SK-N-SH (cell line): ENCODE measurements around the gene ERC1. TPM values are rescaled to one million over a fixed set of nuclear protein-coding genes. Genes with fewer than 3 reads are reported as not detected.

Source experiments
- CTCF ChIA-PET: fragments of 300-600, 350-600 bp; formaldehyde crosslinking; extraction: SDS; loops from one replicate; lab custom pipeline; 2021; lab: Yijun Ruan, JAX
- POLR2A ChIA-PET: fragments of 350-600 bp; sonication (Branson Sonifier 250); formaldehyde crosslinking; extraction: SDS; loops from one replicate; lab custom pipeline; 2020; ENCODE audit warnings: antibody characterized with exemption, inconsistent platforms; lab: Yijun Ruan, JAX
- DNase-seq: peaks from one replicate; pipeline ENCODE4 v3.0.0; 2012
- H2AFZ ChIP-seq: fragments of 200-600 bp; sonication (generic); 2 replicates; pipeline ENCODE4 v1.8.1; 2016; ENCODE audit warnings: antibody characterized with exemption, mild to moderate bottlenecking, low read depth
- H3F3A ChIP-seq: fragments of 200-600 bp; sonication (generic); replicated peaks from 2 replicates; pipeline ENCODE3; 2016; ENCODE audit warnings: antibody characterized with exemption, mild to moderate bottlenecking; ENCODE audit not compliant: insufficient read depth
- H3K27ac ChIP-seq, 2 experiments: fragments of 200-500 bp in 1 of 2; fragments of 200-600 bp in 1 of 2; sonication (Bioruptor generic) in 1 of 2; sonication (generic), shearing (Covaris generic) in 1 of 2; 2 replicates each; pipeline versions ENCODE4 v1.5.1 to v1.6.1; 2014 to 2016; ENCODE audit warnings: low read depth in 2 of 2, inconsistent platforms in 1 of 2, low read length in 1 of 2, mild to moderate bottlenecking in 1 of 2, mixed read lengths in 1 of 2
- H3K27me3 ChIP-seq: fragments of 200-600 bp; sonication (generic), shearing (Covaris generic); 2 replicates; pipeline ENCODE4 v1.6.1; 2016; ENCODE audit warnings: mixed run types; ENCODE audit not compliant: insufficient read depth
- H3K36me3 ChIP-seq, 2 experiments: fragments of 200-500 bp in 1 of 2; fragments of 200-600 bp in 1 of 2; sonication (Bioruptor generic) in 1 of 2; sonication (generic) in 1 of 2; replicated peaks in 1 of 2; 2 replicates each; pipeline versions ENCODE3 to v1.5.1; 2014 to 2016; ENCODE audit warnings: low read length in 1 of 2, mild to moderate bottlenecking in 1 of 2; ENCODE audit not compliant: insufficient read depth in 2 of 2, control insufficient read depth in 1 of 2
- H3K4me1 ChIP-seq, 2 experiments: fragments of 200-500 bp in 1 of 2; fragments of 200-600 bp in 1 of 2; sonication (Bioruptor generic) in 1 of 2; sonication (generic), shearing (Covaris generic) in 1 of 2; 2 replicates each; pipeline versions ENCODE4 v1.5.1 to v1.6.1; 2014 to 2016; ENCODE audit warnings: low read depth in 1 of 2, low read length in 1 of 2, mixed run types in 1 of 2; ENCODE audit not compliant: insufficient read depth in 2 of 2, control insufficient read depth in 1 of 2
- H3K4me2 ChIP-seq: fragments of 200-600 bp; sonication (generic), shearing (Covaris generic); 2 replicates; pipeline ENCODE4 v1.6.1; 2017; ENCODE audit warnings: mixed run types
- H3K4me3 ChIP-seq, 2 experiments: fragments of 200-500 bp in 1 of 2; fragments of 200-600 bp in 1 of 2; sonication (Bioruptor generic) in 1 of 2; sonication (generic), shearing (Covaris generic) in 1 of 2; 2 replicates each; pipeline versions ENCODE4 v1.5.1 to v1.8.1; 2014 to 2016; ENCODE audit warnings: low read depth in 2 of 2, inconsistent platforms in 1 of 2, low read length in 1 of 2, mild to moderate bottlenecking in 1 of 2, mixed read lengths in 1 of 2, moderate library complexity in 1 of 2
- H3K79me2 ChIP-seq: fragments of 200-600 bp; sonication (generic); 2 replicates; pipeline ENCODE4 v1.8.1; 2017; ENCODE audit warnings: mild to moderate bottlenecking; ENCODE audit not compliant: insufficient read depth
- H3K9ac ChIP-seq: fragments of 200-600 bp; sonication (generic); 2 replicates; pipeline ENCODE4 v1.6.1; 2017; ENCODE audit warnings: mixed run types
- H3K9me2 ChIP-seq: fragments of 200-600 bp; sonication (generic); 2 replicates; pipeline ENCODE4 v1.6.1; 2017; ENCODE audit warnings: mixed run types
- H3K9me3 ChIP-seq: fragments of 200-600 bp; sonication (generic); 2 replicates; pipeline ENCODE4 v1.6.1; 2017; ENCODE audit warnings: mixed run types, mild to moderate bottlenecking, moderate library complexity
- H4K20me1 ChIP-seq: fragments of 200-600 bp; sonication (generic); 2 replicates; pipeline ENCODE4 v1.6.1; 2017; ENCODE audit warnings: mild to moderate bottlenecking, mixed run types; ENCODE audit not compliant: insufficient read depth
- EP300 ChIP-seq, 2 experiments: IDR thresholded peaks; 2 replicates each; pipeline versions ENCODE4 v1.4.0 to v1.6.1; 2012; ENCODE audit warnings: borderline replicate concordance in 1 of 2, low read depth in 1 of 2, low read length in 1 of 2
- EZH2phosphoT487 ChIP-seq: fragments of 200-600 bp; sonication (generic); IDR thresholded peaks from 2 replicates; pipeline ENCODE4 v1.6.1; 2017; ENCODE audit warnings: low read depth, mixed run types, mild to moderate bottlenecking, antibody characterized with exemption, moderate library complexity, borderline replicate concordance
- FOSL2 ChIP-seq: IDR thresholded peaks from 2 replicates; pipeline ENCODE4 v1.4.0; 2012; ENCODE audit warnings: low read depth, mild to moderate bottlenecking, moderate library complexity, borderline replicate concordance
- FOXJ3 ChIP-seq: sonication (generic); formaldehyde crosslinking; IDR thresholded peaks from 2 replicates; pipeline ENCODE4 v1.5.1; 2020; ENCODE audit warnings: mild to moderate bottlenecking, missing genetic modification reagents
- FOXM1 ChIP-seq: IDR thresholded peaks from 2 replicates; pipeline ENCODE4 v1.4.0; 2012; ENCODE audit warnings: low read depth, mild to moderate bottlenecking
- GABPA ChIP-seq: IDR thresholded peaks from 2 replicates; pipeline ENCODE4 v1.4.0; 2012; ENCODE audit warnings: low read depth, mild to moderate bottlenecking
- MXI1 ChIP-seq: IDR thresholded peaks from 2 replicates; pipeline ENCODE4 v1.6.1; 2012; ENCODE audit warnings: mild to moderate bottlenecking, low read depth, low read length, improper control_type of control experiment
- NFIC ChIP-seq: IDR thresholded peaks from 2 replicates; pipeline ENCODE4 v1.4.0; 2012; ENCODE audit warnings: borderline replicate concordance
- NRF1 ChIP-seq: IDR thresholded peaks from 2 replicates; pipeline ENCODE4 v1.6.1; 2012; ENCODE audit warnings: low read depth, mild to moderate bottlenecking, low read length
- POLR2AphosphoS5 ChIP-seq: IDR thresholded peaks from 2 replicates; pipeline ENCODE4 v1.6.1; 2012; ENCODE audit warnings: low read depth, low read length
- RAD21 ChIP-seq: IDR thresholded peaks from 2 replicates; pipeline ENCODE4 v1.6.1; 2012; ENCODE audit warnings: mild to moderate bottlenecking, low read length
- RCOR1 ChIP-seq: fragments of 150-350 bp; IDR thresholded peaks from 2 replicates; pipeline ENCODE4 v1.6.1; 2017; ENCODE audit warnings: antibody characterized with exemption, low read length
- RFX5 ChIP-seq: IDR thresholded peaks from 2 replicates; pipeline ENCODE4 v1.6.1; 2012; ENCODE audit warnings: mild to moderate bottlenecking, improper control_type of control experiment, low read length
- RXRA ChIP-seq: IDR thresholded peaks from 2 replicates; pipeline ENCODE4 v1.4.0; 2012; ENCODE audit warnings: low read depth, mild to moderate bottlenecking, borderline replicate concordance
- TAF1 ChIP-seq: IDR thresholded peaks from 2 replicates; pipeline ENCODE4 v1.6.1; 2012; ENCODE audit warnings: low read depth, mild to moderate bottlenecking, low read length, moderate library complexity, borderline replicate concordance
- TCF12 ChIP-seq: IDR thresholded peaks from 2 replicates; pipeline ENCODE4 v1.4.0; 2012
- TEAD4 ChIP-seq: IDR thresholded peaks from 2 replicates; pipeline ENCODE4 v1.4.0; 2012; ENCODE audit warnings: mild to moderate bottlenecking, borderline replicate concordance; ENCODE audit not compliant: insufficient read depth
- WGBS: methylation state at CpG from one replicate; pipeline ENCODE4 v1.1.6; 2017; ENCODE audit warnings: low lambda C conversion rate; 5-methylcytosine and 5-hydroxymethylcytosine counted together
- polyA plus RNA-seq, 3 experiments: library from polyadenylated mRNA; depleted of rRNA; stranded (reverse); fragments of >200 nt; gene quantifications; 2 replicates each; pipeline ENCODE4 v1.2.3, GENCODE V29; 2012
- TF ChIP-seq, protein P1 (sequence below): IDR thresholded peaks from 2 replicates; pipeline ENCODE4 v1.4.0; 2012; ENCODE audit warnings: low read depth, borderline replicate concordance
- TF ChIP-seq, protein P2 (sequence below): IDR thresholded peaks from 2 replicates; pipeline ENCODE4 v1.4.0; 2012; ENCODE audit warnings: low read depth
- TF ChIP-seq, protein P3 (sequence below): IDR thresholded peaks from 2 replicates; pipeline ENCODE4; 2012
- TF ChIP-seq, protein P4 (sequence below): fragments of 150-350 bp; IDR thresholded peaks from 2 replicates; pipeline ENCODE4 v1.6.1; 2016; ENCODE audit warnings: mild to moderate bottlenecking, low read depth, low read length

The ERC1 gene
- polyA plus RNA-seq, 1 of the 3 experiments (the other 2 are of a cell fraction) = 7.5 TPM

DNA sequence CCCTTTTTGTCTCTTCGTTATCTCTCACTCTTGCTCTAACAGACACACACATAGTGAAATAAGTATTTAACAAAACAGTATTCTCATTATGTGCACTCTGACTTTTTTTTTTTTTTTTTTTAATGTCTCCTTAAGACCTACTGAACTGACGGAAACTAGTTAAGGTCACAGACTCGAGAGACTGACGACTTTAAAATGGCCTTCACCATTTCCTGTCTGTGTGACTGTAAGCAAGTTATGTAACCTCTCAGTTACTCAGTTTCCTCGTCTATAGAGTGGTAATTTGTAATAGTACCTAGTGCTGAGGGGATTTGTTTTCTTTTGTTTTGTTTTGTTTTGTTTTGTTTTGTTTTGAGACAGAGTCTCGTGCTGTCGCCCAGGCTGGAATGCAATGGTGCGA lies 318.6 kb downstream of the ERC1 start:
- no peak for DNase-seq
- Histone ChIP-seq H2AFZ (no peak overlapping the region), H4K20me1 (no peaks in the 10 kb centered on the region), H3K79me2 (no peaks in the 10 kb centered on the region)
- 89% methylated on average over 8 of the region's 8 CpGs for WGBS
- POLR2A ChIA-PET = no interaction called here
- no peak for TF ChIP-seq POLR2AphosphoS5
- TF ChIP-seq MXI1 = no peak
- no peak for TF ChIP-seq RCOR1
- TF ChIP-seq, protein P1, sequence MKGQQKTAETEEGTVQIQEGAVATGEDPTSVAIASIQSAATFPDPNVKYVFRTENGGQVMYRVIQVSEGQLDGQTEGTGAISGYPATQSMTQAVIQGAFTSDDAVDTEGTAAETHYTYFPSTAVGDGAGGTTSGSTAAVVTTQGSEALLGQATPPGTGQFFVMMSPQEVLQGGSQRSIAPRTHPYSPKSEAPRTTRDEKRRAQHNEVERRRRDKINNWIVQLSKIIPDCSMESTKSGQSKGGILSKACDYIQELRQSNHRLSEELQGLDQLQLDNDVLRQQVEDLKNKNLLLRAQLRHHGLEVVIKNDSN = no peak
- no peak for TF ChIP-seq TEAD4
- no peak for TF ChIP-seq RAD21
- no peak for TF ChIP-seq NRF1
- no peak for TF ChIP-seq TAF1
- no peak for TF ChIP-seq RXRA
- TF ChIP-seq, protein P2, sequence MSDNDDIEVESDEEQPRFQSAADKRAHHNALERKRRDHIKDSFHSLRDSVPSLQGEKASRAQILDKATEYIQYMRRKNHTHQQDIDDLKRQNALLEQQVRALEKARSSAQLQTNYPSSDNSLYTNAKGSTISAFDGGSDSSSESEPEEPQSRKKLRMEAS = no peak
- TF ChIP-seq EP300 (IDR thresholded peaks at IDR 0.05; ENCODE audit: borderline replicate concordance in 1 of 2, low read depth in 1 of 2, low read length in 1 of 2) = no peak
- no peak for TF ChIP-seq GABPA
- TF ChIP-seq, protein P3, sequence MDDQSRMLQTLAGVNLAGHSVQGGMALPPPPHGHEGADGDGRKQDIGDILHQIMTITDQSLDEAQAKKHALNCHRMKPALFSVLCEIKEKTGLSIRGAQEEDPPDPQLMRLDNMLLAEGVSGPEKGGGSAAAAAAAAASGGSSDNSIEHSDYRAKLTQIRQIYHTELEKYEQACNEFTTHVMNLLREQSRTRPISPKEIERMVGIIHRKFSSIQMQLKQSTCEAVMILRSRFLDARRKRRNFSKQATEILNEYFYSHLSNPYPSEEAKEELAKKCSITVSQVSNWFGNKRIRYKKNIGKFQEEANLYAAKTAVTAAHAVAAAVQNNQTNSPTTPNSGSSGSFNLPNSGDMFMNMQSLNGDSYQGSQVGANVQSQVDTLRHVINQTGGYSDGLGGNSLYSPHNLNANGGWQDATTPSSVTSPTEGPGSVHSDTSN = no peak
- no peak for TF ChIP-seq NFIC
- no peak for TF ChIP-seq FOSL2
- no peak for TF ChIP-seq FOXM1
- TF ChIP-seq FOXJ3 (CRISPR knock-in tag) = no peak
- TF ChIP-seq, all 33 proteins: peak for 0
- Histone ChIP-seq H3K4me3 (no peak overlapping the region), H3K9ac (no peak overlapping the region), H3K4me2 (no peak overlapping the region), H3F3A (peaks cover 9% of the 10 kb centered on the region), H3K36me3 (peaks cover 0 to 16% of the 10 kb centered on the region in 2 experiments), H3K27ac (no peak overlapping the region), H3K4me1 (no peaks in the 10 kb centered on the region; a peak in 1 of 4 replicates), H3K27me3 (no peaks in the 10 kb centered on the region), H3K9me3 (0 out of 2 replicates have a peak, but pooled peaks cover 5% of the 10 kb centered on the region), H3K9me2 (no peaks in the 10 kb centered on the region)
- CTCF ChIA-PET = no interaction called here

DNA sequence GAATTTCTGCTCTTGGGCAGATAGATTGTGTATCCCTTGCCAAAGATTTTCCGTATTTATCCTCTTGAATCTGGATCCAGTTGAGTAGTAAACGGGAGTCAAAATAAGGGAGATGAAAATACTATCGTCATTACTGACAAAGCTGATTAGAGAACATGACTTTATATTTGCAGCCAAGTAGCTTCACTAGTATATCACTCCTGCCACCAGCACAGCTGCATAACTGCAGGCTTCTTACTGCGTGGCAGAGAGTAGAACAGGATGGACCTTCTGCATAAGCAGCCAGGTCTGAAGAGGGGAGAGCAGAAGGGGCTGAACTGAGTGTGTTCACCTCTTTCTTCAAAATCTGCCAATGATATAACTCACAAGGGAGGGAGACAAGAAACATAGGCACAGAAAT lies 319.6 kb downstream of the ERC1 start:
- 0 out of 2 replicates have a peak, but pooled peaks cover 5% of the 10 kb centered on the region for H3K9me3 ChIP-seq
- no peak overlapping the region for H3K4me3 ChIP-seq
- no peaks in the 10 kb centered on the region; a peak in 1 of 4 replicates for H3K4me1 ChIP-seq
- WGBS = 96% methylated on average over 4 of the region's 4 CpGs
- ChIA-PET CTCF (no interaction called here), POLR2A (no interaction called here)
- H3K9ac ChIP-seq = no peak overlapping the region
- H3K36me3 ChIP-seq = peaks cover 0 to 26% of the 10 kb centered on the region in 2 experiments
- H3K9me2 ChIP-seq = no peaks in the 10 kb centered on the region
- DNase-seq = no peak
- no peaks in the 10 kb centered on the region for H4K20me1 ChIP-seq
- no peak overlapping the region for H3K4me2 ChIP-seq
- H3K27me3 ChIP-seq = no peaks in the 10 kb centered on the region
- peaks cover 9% of the 10 kb centered on the region for H3F3A ChIP-seq
- H2AFZ ChIP-seq = no peak overlapping the region
- H3K27ac ChIP-seq = no peak overlapping the region
- no peaks in the 10 kb centered on the region; the same call in 1 of the 2 replicates for H3K79me2 ChIP-seq
- TF ChIP-seq, protein P2 = no peak
- TF ChIP-seq RFX5 (no peak), FOXM1 (no peak), EZH2phosphoT487 (no peak), NFIC (no peak), TCF12 (no peak), TAF1 (no peak), FOXJ3 (CRISPR knock-in tag) (no peak), RCOR1 (no peak), GABPA (no peak), NRF1 (no peak)
- TF ChIP-seq, protein P1 = no peak
- TF ChIP-seq, protein P4, sequence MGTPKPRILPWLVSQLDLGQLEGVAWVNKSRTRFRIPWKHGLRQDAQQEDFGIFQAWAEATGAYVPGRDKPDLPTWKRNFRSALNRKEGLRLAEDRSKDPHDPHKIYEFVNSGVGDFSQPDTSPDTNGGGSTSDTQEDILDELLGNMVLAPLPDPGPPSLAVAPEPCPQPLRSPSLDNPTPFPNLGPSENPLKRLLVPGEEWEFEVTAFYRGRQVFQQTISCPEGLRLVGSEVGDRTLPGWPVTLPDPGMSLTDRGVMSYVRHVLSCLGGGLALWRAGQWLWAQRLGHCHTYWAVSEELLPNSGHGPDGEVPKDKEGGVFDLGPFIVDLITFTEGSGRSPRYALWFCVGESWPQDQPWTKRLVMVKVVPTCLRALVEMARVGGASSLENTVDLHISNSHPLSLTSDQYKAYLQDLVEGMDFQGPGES = no peak
- TF ChIP-seq, protein P3 = no peak
